HFFc6 (cell line): ENCODE measurements around the gene CEP104. TPM values are rescaled to one million over a fixed set of nuclear protein-coding genes. Genes with fewer than 3 reads are reported as not detected.

ENCODE experiments used
- DNase-seq: peaks from one replicate; pipeline ENCODE4 v3.0.0-alpha.2; 2018
- H3K27ac Mint-ChIP-seq: 2 replicates; pipeline ENCODE4 v1.8.0; 2020; ENCODE audit warnings: mild to moderate bottlenecking, mixed read lengths
- H3K27me3 Mint-ChIP-seq: 2 replicates; pipeline ENCODE4 v1.8.0; 2021; ENCODE audit warnings: mild to moderate bottlenecking, moderate library complexity, mixed read lengths; ENCODE audit not compliant: insufficient read depth
- H3K36me3 Mint-ChIP-seq: 2 replicates; pipeline ENCODE4 v1.8.0; 2021; ENCODE audit warnings: low read depth, mixed read lengths
- H3K4me1 Mint-ChIP-seq: 2 replicates; pipeline ENCODE4 v1.8.0; 2020; ENCODE audit warnings: low read depth, mixed read lengths
- H3K4me3 Mint-ChIP-seq: 2 replicates; pipeline ENCODE4 v1.8.0; 2020; ENCODE audit warnings: mild to moderate bottlenecking, moderate library complexity, mixed read lengths
- H3K9me3 Mint-ChIP-seq: 2 replicates; pipeline ENCODE4 v1.8.0; 2020; ENCODE audit warnings: mild to moderate bottlenecking, mixed read lengths
- CTCF ChIP-seq: fragments of 200-600 bp; sonication (generic); IDR thresholded peaks from 2 replicates; pipeline ENCODE4 v1.5.0; 2021; ENCODE audit warnings: antibody characterized with exemption, mild to moderate bottlenecking
- total RNA-seq, 6 experiments: library from RNA; stranded (reverse); fragmentation: NEBNext Ultra II Directional; extraction: Animal tissue kit (Norgen Biotek cat#: 25700); gene quantifications; 2 replicates in 1 of 6; 3 replicates in 5 of 6; pipeline ENCODE4 v1.2.3, GENCODE V29; 2021

The CEP104 gene
- total RNA-seq, 6 experiments from 2014 or later, result 43.2 to 63.4 (median 52.9) TPM

DNA sequence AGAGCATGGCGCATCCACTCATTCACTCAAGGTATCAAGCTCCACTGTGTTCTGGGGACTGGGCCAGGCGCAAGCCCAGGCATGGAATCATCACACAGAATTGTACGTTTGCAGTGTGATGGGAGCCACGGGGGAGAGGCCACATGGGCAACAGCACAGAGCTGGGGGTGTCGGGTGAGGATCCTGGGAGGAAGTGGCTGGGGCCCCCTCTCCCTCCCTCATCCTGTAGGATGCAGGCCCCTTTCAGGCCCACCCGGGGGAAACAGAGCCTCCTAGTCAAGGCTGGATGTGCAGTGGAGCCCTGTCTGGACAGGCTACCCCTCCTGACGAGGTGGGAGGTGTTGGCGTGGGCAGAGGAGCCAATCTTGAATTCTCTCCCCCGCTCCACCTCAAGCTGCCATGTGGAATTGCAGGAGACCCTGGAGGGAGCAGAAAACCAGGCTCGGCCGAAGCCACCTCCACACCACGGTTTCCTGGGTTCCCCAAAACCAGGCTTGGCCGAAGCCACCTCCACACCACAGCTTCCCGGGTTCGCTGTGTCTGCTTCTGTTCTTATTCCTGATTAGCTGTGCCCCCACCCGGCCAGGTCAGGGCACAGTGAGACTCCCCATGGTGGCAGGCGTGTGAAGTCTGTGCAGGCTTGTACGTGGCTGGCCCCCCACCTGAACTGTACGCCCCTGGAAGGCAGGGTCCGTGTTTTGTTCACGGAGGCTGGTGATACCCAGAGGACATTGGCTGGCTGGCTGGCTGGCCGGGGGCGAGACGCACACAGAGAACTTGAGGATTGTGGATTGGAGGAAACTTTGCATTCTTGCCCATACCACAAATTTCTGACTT lies 47.2 kb upstream of the CEP104 start:
- no peak for DNase-seq
- H3K36me3 Mint-ChIP-seq, result no peaks in the 10 kb centered on the region
- no peaks in the 10 kb centered on the region; the same call in 1 of the 2 replicates for H3K27me3 Mint-ChIP-seq
- peaks cover 13% of the 10 kb centered on the region for H3K4me1 Mint-ChIP-seq
- H3K4me3 Mint-ChIP-seq, result no peak overlapping the region
- TF ChIP-seq CTCF, result no peak
- no peak overlapping the region for H3K27ac Mint-ChIP-seq
- H3K9me3 Mint-ChIP-seq, result no peaks in the 10 kb centered on the region

DNA sequence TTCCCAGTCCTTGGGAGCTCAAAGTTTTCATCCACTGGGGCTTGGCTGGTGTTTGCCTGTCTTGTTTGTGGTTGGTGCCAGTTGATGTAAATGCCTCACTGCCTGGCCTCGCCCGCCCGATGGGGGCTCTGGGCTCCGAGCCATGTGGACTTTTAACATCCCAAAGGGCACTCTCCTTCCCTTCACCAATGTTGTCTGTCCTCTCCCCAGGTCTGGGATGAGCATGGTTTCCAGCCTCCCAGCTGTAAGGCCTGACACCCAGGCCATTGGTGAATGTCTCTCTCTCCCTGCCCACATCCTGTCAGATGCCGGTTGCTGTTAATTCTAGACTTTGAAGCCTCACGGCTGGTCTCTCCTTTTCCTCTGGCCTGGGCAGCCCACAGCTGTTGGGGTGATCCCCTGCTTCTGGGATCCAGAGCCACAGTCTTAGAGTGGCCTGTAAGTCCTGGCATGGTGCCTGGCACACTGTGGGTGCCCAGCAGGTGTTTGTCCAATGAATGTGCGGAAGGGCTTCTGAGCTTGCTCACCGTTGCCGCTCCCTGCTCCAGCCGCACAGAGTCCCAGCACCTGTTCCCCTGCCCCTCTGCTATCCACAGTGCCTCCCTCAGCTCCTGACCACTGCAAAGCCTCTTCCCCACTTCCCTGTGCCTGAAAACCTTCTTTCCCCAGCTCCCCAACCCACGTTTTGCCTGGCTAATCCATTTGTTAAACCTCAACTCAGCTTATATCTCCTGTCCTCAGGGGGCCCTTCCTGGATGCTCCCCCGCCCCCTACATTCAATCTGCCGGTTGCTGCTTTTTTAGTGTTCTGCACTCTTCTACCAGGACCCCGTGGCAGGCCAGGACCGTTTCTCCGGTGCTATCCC lies 46.4 kb upstream of the CEP104 start:
- H3K4me1 Mint-ChIP-seq, result peaks cover 22% of the 10 kb centered on the region
- H3K9me3 Mint-ChIP-seq, result peaks cover 3% of the 10 kb centered on the region; the same call in 1 of the 2 replicates
- no peak overlapping the region for H3K4me3 Mint-ChIP-seq
- no peaks in the 10 kb centered on the region; the same call in 1 of the 2 replicates for H3K27me3 Mint-ChIP-seq
- H3K36me3 Mint-ChIP-seq, result peaks cover 5% of the 10 kb centered on the region
- no peak overlapping the region for H3K27ac Mint-ChIP-seq
- no peak for TF ChIP-seq CTCF
- DNase-seq, result no peak

DNA sequence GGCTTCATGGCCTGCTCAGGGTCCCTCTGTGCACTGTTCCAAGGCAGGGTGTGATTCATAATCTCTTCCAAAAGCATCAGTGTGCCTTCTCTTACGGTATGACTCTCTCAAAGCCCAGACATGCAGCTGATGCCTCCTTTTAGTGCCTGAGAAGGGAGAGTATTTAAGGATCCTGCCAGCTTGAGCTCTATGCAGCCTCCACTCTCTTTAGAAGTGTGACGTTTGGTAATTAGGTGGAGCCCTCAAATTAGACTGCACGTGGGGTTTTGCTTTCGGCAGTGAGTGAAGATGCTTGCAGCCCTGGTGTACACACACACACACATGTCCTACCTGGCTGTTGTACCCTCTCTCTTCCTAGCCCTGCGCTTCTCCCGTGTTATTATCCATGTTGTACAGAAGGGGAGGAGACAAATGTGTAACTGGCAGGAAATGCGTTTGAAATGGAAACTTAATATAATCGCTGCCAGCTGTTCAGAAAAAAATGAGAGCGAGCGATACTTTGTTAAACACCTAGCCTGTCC lies 45.6 kb upstream of the CEP104 start:
- H3K9me3 Mint-ChIP-seq, result peaks cover 10% of the 10 kb centered on the region; the same call in 1 of the 2 replicates
- no peak for TF ChIP-seq CTCF
- no peak overlapping the region for H3K4me3 Mint-ChIP-seq
- peaks cover 11% of the 10 kb centered on the region for H3K36me3 Mint-ChIP-seq
- no peak overlapping the region for H3K27ac Mint-ChIP-seq
- no peaks in the 10 kb centered on the region; the same call in 1 of the 2 replicates for H3K27me3 Mint-ChIP-seq
- H3K4me1 Mint-ChIP-seq, result peaks cover 29% of the 10 kb centered on the region
- no peak for DNase-seq

GRCh38 chr1:3902111-3902511 lies 45.1 kb upstream of the CEP104 start:
- H3K27me3 Mint-ChIP-seq, result no peaks in the 10 kb centered on the region; the same call in 1 of the 2 replicates
- H3K27ac Mint-ChIP-seq, result no peak overlapping the region
- peaks cover 16% of the 10 kb centered on the region for H3K36me3 Mint-ChIP-seq
- no peak for TF ChIP-seq CTCF
- H3K9me3 Mint-ChIP-seq, result peaks cover 10% of the 10 kb centered on the region; the same call in 1 of the 2 replicates
- no peak for DNase-seq
- H3K4me3 Mint-ChIP-seq, result no peak overlapping the region
- H3K4me1 Mint-ChIP-seq, result peaks cover 34% of the 10 kb centered on the region

GRCh38 chr1:3900969-3901529 lies 44.0 kb upstream of the CEP104 start:
- peaks cover 18% of the 10 kb centered on the region for H3K36me3 Mint-ChIP-seq
- peak overlapping the region; percentile 94 for H3K4me3 Mint-ChIP-seq
- H3K27ac Mint-ChIP-seq, result peak overlapping the region; percentile 100
- TF ChIP-seq CTCF, result no peak
- peak; percentile 95 for DNase-seq
- H3K4me1 Mint-ChIP-seq, result peaks cover 45% of the 10 kb centered on the region
- H3K27me3 Mint-ChIP-seq, result no peaks in the 10 kb centered on the region; the same call in 1 of the 2 replicates
- peaks cover 10% of the 10 kb centered on the region; the same call in 1 of the 2 replicates for H3K9me3 Mint-ChIP-seq
